OCI-LY7 (cell line): Measurements from ENCODE around the gene FGF18. TPM values are rescaled to one million over a fixed set of nuclear protein-coding genes. Genes with fewer than 3 reads are reported as not detected.

ENCODE experiments used
- BruUV-seq: library from RNA; stranded (reverse); fragments of 400-500 nt; replicated peaks from 2 replicates; lab custom pipeline; 2021; lab: Mats Ljungman, UMichigan
- CTCF ChIA-PET: fragments of 300-600 bp; sonication (Branson Sonifier 250); formaldehyde crosslinking; loops from one replicate; lab custom pipeline; 2022; ENCODE audit warnings: antibody characterized with exemption; ENCODE audit not compliant: unreplicated experiment; lab: Charles Lee
- POLR2A ChIA-PET: fragments of 300-600 bp; sonication (Branson Sonifier 250); formaldehyde crosslinking; loops from one replicate; lab custom pipeline; 2022; ENCODE audit warnings: antibody characterized with exemption; lab: Charles Lee
- DNase-seq: peaks from one replicate; pipeline ENCODE4 v3.0.0-alpha.2; 2015; ENCODE audit warnings: low spot score
- H2AFZ ChIP-seq: fragments of 200-600 bp; sonication (generic), shearing (Covaris generic); 2 replicates; pipeline ENCODE4 v1.6.1; 2014; ENCODE audit warnings: mild to moderate bottlenecking, antibody characterized with exemption, low read length, moderate library complexity
- H3K27ac ChIP-seq: fragments of 200-600 bp; sonication (generic); 2 replicates; pipeline ENCODE4 v1.5.1; 2014; ENCODE audit warnings: mixed run types, low read depth, mild to moderate bottlenecking, moderate library complexity, low read length, inconsistent platforms; ENCODE audit not compliant: poor library complexity, severe bottlenecking
- H3K36me3 ChIP-seq: fragments of 200-600 bp; sonication (generic); 2 replicates; pipeline ENCODE4 v1.6.1; 2014; ENCODE audit warnings: mild to moderate bottlenecking, antibody characterized with exemption, low read length, moderate library complexity, mixed read lengths; ENCODE audit not compliant: insufficient read depth
- H3K4me1 ChIP-seq: fragments of 200-600 bp; sonication (generic); 2 replicates; pipeline ENCODE4 v1.5.1; 2014; ENCODE audit warnings: mild to moderate bottlenecking, low read length; ENCODE audit not compliant: insufficient read depth, poor library complexity, severe bottlenecking
- H3K4me2 ChIP-seq: fragments of 200-600 bp; sonication (generic); 2 replicates; pipeline ENCODE4 v1.6.1; 2014; ENCODE audit warnings: mild to moderate bottlenecking, low read length
- H3K4me3 ChIP-seq: fragments of 200-600 bp; sonication (generic); 2 replicates; pipeline ENCODE4 v1.5.1; 2014; ENCODE audit warnings: mild to moderate bottlenecking, low read depth, low read length; ENCODE audit not compliant: poor library complexity, severe bottlenecking
- H3K79me2 ChIP-seq: fragments of 200-600 bp; sonication (generic); 2 replicates; pipeline ENCODE4 v1.6.1; 2016; ENCODE audit warnings: low read depth, mild to moderate bottlenecking, low read length, moderate library complexity, mixed read lengths; ENCODE audit not compliant: insufficient read depth
- H3K9me2 ChIP-seq: fragments of 200-600 bp; sonication (generic); 2 replicates; pipeline ENCODE4 v1.6.1; 2016; ENCODE audit warnings: mild to moderate bottlenecking, low read length, mixed read lengths; ENCODE audit not compliant: insufficient read depth
- H3K9me3 ChIP-seq: fragments of 200-600 bp; sonication (generic); 2 replicates; pipeline ENCODE4 v1.6.1; 2014; ENCODE audit warnings: mild to moderate bottlenecking, mixed run types, low read length, mixed read lengths
- H4K20me1 ChIP-seq: fragments of 200-600 bp; sonication (generic); 2 replicates; pipeline ENCODE4 v1.6.1; 2014; ENCODE audit warnings: mild to moderate bottlenecking, antibody characterized with exemption, low read length, moderate library complexity, mixed read lengths; ENCODE audit not compliant: insufficient read depth
- EZH2phosphoT487 ChIP-seq: fragments of 200-600 bp; sonication (generic); IDR thresholded peaks from 2 replicates; pipeline ENCODE4 v1.6.1; 2018; ENCODE audit warnings: low read depth, borderline replicate concordance, mild to moderate bottlenecking, mixed run types, antibody characterized with exemption, low read length, moderate library complexity, mixed read lengths
- intact Hi-C: fragments of 100-400 bp; cut with micrococcal nuclease; formaldehyde crosslinking; loops from one replicate; pipeline ENCODE4 v1.10.0; 2022; ENCODE audit not compliant: unreplicated experiment
- total RNA-seq, 2 experiments: library from RNA; depleted of rRNA in 1 of 2; stranded (reverse); fragments of >200 nt in 1 of 2; shearing (Covaris generic) in 1 of 2; gene quantifications; 2 replicates each; pipeline ENCODE4 v1.2.3, GENCODE V29; 2014 to 2022
- TF ChIP-seq, protein P1 (sequence below): fragments of 200-600 bp; sonication (generic); conservative IDR thresholded peaks from 2 replicates; pipeline ENCODE4 v1.5.1; 2014; ENCODE audit warnings: mild to moderate bottlenecking, antibody characterized with exemption, low read length, moderate library complexity, mixed read lengths

Gene FGF18
- total RNA-seq, 2 experiments from 2014 or later = 0.16 TPM; not detected in 1

DNA sequence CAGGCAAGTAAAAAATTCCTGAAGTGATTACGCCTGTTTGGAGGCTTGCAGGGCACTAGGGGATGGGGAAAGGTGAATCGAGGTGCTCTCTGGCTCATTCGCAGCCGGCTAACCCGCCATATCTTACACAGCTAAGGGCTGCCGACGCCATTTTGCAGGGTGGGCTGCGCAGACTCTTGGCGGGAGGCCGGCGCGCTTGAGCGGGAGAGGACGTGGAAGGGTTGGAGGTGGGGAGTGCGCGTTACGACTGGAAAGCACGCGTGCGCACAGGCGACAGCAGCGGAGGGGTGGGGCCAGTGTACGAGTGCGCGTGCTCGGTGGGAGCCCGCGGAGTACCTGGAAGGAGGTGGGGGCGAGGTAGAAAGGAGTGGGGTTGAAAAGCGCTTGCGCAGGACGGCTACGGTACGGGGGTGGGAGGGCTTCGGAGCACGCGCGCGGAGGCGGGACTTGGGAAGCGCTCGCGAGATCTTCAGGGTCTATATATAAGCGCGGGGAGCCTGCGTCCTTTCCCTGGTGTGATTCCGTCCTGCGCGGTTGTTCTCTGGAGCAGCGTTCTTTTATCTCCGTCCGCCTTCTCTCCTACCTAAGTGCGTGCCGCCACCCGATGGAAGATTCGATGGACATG, 32.0 kb upstream of the FGF18 start, which contains the start of gene NPM1:
Gene NPM1 (plus strand): TSS at position 505 of the 625 bp plus-strand sequence. CDS start 100 bp downstream, at position 605.
- CTCF ChIA-PET = no interaction called here
- Histone ChIP-seq H3K9me3 (no peaks in the 10 kb centered on the region), H3K9me2 (no peaks in the 10 kb centered on the region), H3K27ac (peak within 1 kb of the TSS; percentile 82), H3K79me2 (peaks cover 57% of the 10 kb centered on the region), H3K36me3 (peaks cover 48% of the 10 kb centered on the region), H3K4me3 (peak within 1 kb of the TSS; percentile 99), H4K20me1 (peaks cover 40% of the 10 kb centered on the region), H3K4me2 (peak within 1 kb of the TSS; percentile 99), H3K4me1 (peaks cover 37% of the 10 kb centered on the region), H2AFZ (peak within 1 kb of the TSS; percentile 91)
- DNase-seq = peak; percentile 98
- BruUV-seq = no TSS peak
- TF ChIP-seq, protein P1, sequence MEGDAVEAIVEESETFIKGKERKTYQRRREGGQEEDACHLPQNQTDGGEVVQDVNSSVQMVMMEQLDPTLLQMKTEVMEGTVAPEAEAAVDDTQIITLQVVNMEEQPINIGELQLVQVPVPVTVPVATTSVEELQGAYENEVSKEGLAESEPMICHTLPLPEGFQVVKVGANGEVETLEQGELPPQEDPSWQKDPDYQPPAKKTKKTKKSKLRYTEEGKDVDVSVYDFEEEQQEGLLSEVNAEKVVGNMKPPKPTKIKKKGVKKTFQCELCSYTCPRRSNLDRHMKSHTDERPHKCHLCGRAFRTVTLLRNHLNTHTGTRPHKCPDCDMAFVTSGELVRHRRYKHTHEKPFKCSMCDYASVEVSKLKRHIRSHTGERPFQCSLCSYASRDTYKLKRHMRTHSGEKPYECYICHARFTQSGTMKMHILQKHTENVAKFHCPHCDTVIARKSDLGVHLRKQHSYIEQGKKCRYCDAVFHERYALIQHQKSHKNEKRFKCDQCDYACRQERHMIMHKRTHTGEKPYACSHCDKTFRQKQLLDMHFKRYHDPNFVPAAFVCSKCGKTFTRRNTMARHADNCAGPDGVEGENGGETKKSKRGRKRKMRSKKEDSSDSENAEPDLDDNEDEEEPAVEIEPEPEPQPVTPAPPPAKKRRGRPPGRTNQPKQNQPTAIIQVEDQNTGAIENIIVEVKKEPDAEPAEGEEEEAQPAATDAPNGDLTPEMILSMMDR = no peak
- TF ChIP-seq EZH2phosphoT487 = no peak
- POLR2A ChIA-PET = interaction anchor here (0.6 to 2.7 kb wide), 6 partner anchors 8 to 898 kb away, joined by 3 to 10 read pairs (median 5); partner anchors contain the start of gene FBXW11
- intact Hi-C loops = loop anchor here (5.0 to 10.0 kb wide), 2 partner anchors 620 to 1803 kb away; partner anchors contain the start of genes FBXW11 and SPDL1

DNA sequence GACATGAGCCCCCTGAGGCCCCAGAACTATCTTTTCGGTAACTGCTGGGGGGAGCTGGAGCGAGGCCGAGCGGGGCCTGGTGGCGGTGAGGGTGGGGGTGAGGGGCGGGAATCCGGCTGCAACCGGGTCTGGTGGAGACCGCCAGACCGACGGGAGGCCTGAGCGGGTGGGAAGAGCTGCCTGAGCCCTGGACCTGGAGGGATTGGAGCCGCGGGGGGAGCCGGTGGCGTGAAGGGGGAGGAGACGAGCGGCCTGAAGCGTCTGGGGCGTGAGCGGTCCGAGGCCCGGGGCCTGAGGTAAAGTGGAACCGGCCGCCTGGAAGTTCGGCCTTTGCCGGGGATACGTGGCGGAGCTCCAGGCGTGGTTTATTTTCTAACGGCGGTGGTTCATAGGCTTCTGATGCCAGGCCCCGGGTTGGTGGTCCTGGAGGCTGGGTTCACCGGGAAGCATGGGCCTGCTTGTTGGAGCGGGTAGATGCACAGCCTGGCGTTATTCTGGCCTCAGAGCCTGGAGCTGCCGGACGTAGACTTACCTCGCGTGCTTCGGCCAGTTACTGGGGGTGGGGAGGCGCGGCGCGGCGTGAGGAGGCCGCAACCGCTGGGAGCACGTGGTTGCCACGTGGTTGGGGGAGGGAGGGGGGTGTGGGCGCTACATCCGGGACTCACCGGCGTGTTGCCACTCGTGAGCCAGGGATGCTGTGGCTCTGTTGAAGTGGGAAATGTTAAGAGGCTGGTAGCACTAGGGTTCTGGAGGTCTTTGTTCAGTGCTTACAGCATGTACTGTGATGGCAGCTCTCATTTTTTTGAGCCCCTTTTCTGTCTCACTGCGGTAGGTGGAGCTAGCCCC, 31.3 kb upstream of the FGF18 start:
- TF ChIP-seq EZH2phosphoT487 = no peak
- TF ChIP-seq, protein P1 = 0 out of 2 replicates have a peak, but pooled peaks have one; percentile 19
- no TSS peak for BruUV-seq
- DNase-seq = peak; percentile 87
- CTCF ChIA-PET = no interaction called here
- intact Hi-C loops = loop anchor here (5.0 to 10.0 kb wide), 2 partner anchors 619 to 1803 kb away; partner anchors contain the start of genes FBXW11 and SPDL1
- Histone ChIP-seq H3K4me3 (peak overlapping the region; percentile 99), H4K20me1 (peaks cover 48% of the 10 kb centered on the region), H3K27ac (peak overlapping the region; percentile 82), H3K79me2 (peaks cover 64% of the 10 kb centered on the region), H3K9me3 (no peaks in the 10 kb centered on the region), H3K4me1 (peaks cover 43% of the 10 kb centered on the region), H2AFZ (no peak overlapping the region), H3K4me2 (peak overlapping the region; percentile 99), H3K9me2 (no peaks in the 10 kb centered on the region), H3K36me3 (peaks cover 55% of the 10 kb centered on the region)
- POLR2A ChIA-PET = interaction anchor here (0.6 to 2.7 kb wide), 5 partner anchors 12 to 1402 kb away, joined by 3 to 10 read pairs (median 6); no protein-coding TSS in a partner anchor
